CD1c-positive myeloid dendritic cell (primary cell): ENCODE data around the gene RPRD2.
A peak's percentile ranks its signal among the peaks of the same experiment; 100 is the strongest.
"Not testable (repeated sequence)": the region's sequence is repeated elsewhere in the genome, so short reads cannot be mapped to it uniquely, and the experiment has no call there.

ENCODE experiments used
- DNase-seq: peaks from one replicate; pipeline ENCODE4 v3.0.0-alpha.2; 2016; ENCODE audit errors: extremely low spot score

RPRD2 gene

DNA sequence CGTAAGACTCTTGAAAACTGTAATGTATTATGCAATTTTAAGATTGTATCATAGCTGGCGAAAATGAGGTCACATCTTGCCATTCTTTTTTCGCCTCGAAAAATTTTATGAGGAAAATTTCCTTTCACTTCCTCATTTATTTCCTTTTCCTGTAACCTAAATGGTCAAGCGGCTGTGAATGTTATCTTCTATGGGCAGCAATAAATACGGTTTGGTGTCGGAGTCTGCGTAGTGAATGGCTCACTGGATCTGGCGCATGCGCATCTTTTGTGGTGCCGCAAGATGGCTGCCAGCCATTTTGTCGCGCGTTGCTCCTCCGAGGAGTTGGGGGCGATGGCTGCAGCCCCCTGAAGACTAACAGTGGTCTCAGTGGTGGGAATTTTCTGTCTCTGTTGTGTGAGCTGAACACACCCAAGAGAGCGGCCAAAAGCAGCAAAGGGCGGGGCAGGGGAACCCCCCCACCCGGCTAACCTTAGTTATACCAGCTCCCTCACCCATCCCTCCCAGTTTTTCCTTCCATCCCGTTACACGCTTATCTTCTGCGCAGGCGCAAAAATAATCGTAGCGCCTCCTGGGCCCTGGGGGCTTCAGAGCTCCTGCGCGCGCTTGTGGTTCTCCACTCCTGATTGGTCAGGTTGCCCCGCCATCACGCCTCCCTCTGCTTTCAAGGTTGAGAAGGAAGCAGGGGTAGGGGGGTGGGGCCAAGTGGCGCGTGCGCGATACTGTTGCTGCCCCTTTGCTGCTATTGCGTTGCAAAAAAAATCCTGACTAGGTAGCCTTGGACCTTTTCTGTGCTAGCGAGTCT, at the start of gene RPRD2:
RPRD2 (plus strand) TSS at position 722 of the 805 bp plus-strand sequence. CDS start 568 bp downstream, outside the sequence.
- DNase-seq: peak; percentile 99

DNA sequence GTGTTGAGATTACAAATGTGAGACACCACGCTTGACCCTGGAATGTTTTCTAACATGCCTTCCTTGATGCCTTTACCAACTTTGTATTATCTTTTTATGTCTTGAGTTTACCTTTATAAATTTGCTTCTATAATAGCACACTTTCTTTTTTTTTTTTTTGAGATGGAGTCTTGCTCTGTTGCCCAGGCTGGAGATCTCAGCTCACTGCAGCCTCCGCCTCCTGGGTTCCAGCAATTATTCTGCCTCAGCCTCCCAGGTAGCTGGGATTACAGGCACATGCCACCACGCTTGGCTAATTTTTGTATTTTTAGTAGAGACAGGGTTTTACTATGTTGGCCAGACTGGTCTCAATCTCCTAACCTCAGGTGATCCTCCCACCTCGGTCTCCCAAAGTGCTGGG, 49.3 kb upstream of the RPRD2 start:
- DNase-seq: not testable (repeated sequence)

DNA sequence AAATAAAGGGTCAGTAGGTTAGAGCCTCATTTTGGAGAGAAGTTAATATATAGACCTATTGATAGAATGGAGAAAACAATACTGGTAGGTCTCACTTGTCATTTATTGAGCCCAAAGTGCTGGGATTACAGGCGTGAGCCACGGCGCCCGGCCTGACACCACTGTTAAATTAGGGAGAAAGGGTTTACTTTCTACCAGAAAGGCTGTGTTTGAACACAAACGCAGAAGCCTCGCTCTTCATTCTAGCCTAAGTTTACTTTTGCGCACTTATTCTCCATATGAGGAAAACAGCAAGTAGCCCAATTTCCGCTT, 43.3 kb upstream of the RPRD2 start:
- peak; percentile 11 for DNase-seq

DNA sequence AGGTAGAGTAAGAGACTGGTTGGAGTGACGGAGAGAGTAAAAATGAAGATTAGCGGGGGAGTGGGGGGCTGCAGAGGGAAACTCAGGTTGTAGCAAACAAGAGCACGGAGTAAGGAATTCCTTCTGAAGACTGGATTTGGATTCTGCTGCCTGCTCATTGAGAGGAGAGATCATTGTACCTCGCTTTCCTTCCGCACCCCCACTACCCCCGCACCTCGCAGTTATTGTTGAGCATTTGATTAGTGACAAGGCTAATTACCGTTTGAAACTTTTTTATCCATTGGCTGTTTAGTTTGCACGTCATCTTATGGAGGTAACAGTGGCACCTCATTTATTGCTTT, 42.2 kb upstream of the RPRD2 start:
- peak; percentile 7 for DNase-seq

DNA sequence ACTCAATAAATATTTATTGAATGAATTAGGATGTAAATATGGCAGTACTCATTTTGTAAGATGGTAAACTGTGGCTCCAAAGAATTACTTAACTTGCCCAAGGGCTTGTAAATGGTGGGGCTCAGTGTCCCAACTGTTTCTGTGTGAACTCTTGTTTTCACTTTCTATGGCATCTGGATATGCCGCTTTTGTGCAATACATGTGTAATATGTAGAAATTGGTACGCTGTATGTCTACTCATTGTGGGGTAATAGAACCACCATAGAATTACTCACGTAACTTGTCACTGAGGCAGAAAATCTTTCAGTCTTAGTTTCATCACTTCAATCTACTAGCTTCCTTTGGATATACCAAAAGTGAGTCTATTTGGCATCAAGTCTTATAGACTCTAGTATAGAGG, 41.6 kb upstream of the RPRD2 start:
- DNase-seq: peak; percentile 69

DNA sequence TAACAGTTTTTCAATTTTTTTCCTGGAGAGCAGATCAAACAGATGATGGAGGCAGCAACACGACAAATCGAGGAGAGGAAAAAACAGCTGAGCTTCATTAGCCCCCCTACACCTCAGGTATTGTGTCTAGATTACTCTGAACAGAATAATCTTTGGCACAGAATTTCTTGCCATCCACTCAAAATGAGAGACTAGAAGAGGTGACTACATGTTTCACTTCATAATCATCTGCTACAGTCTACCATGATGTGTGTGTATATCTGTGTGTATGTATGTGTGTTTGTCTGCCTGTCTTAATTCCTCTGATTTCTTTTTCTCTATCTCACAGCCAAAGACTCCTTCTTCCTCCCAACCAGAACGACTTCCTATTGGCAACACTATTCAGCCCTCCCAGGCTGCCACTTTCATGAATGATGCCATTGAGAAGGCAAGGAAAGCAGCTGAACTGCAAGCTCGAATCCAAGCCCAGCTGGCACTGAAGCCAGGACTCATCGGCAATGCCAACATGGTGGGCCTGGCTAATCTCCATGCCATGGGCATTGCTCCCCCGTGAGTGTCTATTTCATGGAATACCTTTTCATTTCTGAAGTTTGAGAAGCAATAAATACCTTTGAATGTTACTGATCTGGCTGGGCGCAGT, 31.2 kb upstream of the RPRD2 start:
- DNase-seq: no peak

DNA sequence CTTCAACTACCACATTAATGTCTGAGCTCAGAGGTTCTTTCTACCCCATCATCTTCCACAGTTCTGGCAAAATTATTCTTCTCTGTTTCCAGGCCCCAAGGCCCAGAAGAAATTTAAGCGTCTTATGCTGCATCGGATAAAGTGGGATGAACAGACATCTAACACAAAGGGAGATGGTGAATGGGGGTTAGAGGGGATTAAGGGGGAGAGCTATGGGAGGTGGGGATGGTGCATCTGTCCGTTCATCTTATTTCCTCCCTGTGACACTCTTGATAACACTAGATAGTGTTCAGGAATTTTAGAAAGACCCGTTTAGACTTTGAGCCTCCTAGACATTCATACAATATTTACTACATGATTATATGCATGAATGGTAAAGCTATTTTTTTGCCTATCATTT, 17.6 kb upstream of the RPRD2 start:
- DNase-seq: no peak

DNA sequence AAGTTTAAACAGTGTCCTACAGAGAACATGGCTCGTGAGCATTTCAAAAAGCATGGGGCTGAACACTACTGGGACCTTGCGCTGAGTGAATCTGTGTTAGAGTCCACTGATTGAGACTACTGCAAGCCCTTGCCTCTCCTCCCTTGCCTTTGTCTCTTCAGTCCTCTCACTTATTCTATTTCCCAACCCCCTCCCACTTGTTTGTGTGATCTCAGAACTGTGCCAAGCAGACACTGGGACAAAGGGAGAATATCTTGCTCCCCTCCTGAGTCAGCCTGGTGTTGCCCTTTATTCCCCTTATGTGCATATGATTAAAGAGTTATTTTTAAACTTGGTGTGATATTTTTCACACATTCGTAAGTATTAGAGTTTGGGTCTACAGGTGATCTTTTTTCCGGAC, 11.1 kb upstream of the RPRD2 start:
- no peak for DNase-seq

DNA sequence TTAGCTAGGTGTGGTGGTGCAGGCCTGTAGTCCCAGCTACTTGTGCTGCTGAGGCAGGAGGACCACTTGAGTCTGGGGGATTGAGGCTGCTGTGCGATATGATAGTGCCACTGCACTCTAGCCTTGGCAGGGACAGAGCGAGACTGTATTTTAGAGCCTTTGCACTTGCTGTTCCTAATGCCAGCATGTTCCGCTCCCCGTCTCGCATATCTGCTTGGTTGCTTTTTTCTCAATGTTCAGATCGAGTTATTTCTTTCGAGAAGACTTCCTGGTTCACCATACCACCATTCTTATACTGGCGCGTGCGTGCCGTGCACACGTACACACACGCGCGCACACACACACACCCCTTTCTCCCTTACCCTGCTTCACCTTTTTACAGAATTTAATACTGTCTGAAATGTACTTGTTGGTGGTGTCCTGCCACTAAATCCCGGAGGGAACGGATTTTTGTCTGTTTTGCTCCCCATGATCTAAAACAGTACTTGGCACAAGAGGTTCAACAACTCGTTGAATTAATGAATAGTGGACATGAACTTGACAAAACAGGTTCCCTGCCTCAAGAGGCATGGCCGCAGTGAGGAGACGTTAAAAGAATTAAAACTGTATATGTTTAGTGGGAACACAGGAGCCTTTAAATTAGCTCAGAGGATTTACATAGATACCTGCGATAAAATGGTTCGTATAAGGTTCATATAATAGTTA, 1.1 kb upstream of the RPRD2 start:
- DNase-seq: no peak

DNA sequence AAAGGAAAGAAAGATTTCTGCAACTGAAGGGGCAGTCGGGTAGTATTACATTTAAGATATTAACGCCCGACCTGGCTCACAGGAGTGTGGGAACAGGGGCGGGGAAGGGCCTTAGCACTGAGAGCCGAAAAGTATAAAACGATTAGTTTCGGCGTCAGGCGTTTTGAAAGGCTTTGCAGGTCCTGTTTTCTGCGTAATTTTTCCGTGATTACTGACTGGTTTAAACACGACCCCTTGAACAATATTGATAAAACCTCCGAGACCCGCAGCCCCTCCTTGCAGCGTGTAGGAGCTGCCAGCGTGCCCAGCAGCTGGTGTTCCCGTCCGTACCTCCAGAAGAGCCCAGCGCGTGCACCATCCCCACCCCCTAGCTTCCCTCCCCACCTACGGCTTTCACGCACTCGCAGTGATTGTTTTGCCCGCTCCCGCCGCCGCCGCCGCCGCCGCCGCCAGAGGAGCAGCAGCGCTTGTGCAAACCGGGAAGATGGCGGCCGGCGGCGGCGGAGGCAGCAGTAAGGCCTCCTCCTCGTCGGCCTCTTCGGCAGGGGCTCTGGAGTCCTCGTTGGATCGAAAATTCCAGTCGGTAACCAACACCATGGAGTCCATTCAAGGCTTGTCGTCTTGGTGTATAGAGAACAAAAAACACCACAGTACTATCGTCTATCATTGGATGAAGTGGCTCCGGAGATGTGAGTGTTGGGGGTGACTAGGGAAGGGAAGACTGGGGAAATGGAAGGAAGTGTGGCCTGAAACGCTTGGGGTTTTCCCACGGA, 470 bp downstream of the RPRD2 start:
- peak; percentile 86 for DNase-seq

DNA sequence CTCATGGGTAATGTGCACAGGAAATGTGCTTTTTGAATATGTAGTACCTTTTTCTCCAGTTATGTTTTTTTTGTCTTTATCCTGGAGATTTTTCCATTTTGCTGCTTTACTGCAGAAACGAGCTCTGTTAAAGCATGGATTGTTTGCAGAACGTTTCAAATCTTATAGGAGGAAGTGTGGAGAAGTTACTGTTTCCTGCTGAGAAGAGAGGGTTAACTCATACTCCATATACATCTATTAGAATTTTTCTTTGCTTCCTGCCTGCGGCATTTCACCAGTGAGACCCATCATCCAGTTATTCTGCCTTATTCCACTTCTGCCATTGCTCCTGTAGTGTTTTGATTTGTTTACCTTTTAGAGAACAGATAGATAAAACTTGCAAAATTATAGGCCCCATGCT, 2.0 kb downstream of the RPRD2 start:
- no peak for DNase-seq

DNA sequence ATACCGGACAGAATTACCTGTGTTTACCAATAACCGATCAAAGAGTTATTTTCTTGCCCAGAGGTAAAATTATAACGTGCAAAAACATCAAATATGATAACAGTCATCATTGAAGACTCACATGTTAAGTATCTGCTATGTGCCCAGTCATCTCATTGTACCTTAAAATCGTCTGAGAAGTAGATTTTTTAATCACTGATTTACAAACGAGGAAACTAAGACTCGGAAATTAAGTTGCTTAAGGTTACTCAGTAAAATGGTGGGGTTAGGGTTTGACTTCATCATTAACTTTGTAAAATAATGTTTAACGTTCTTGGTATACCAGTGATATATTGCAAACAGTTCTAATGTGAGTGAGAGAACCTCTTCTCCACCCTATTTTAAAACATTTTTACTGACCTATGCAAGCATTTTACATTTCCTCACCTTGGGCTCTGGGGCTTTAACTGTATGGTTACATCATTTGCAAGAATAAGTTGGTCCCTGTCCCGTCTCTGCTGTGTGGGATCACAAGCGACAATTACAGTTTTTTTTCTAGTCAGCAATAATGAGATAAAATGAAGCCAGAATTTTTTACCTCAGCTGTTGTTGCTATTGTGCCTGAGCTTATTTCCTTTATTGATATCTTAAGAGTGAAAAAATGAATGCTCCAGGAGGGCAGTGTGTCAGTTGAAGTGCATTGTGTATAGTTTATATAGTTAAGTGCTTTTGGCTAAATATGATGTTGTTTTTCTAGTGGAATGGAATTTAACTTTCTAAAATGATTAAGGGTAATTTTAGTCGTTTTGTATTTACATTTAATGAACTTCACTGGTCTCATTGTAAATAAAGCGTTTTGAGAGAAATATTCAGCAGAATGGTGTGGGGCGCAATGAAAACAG, 2.7 kb downstream of the RPRD2 start:
- no peak for DNase-seq

DNA sequence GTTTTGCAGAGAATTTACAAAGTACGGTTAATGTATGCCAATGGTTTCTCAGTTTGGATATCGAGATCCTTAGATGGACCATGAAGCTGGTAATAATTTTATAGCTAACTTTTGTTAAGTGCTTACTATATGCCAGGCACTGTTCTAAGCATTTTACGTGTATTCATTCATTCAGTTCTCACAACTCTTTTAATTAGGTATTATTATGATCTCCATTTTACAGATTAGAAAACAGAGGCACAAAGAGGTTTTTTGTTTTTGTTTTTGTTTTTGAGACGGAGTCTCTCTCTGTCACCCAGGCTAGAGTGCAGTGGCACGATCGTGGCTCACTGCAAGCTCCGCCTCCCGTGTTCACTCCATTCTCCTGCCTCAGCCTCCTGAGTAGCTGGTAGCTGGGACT, 7.2 kb downstream of the RPRD2 start:
- DNase-seq: no peak

DNA sequence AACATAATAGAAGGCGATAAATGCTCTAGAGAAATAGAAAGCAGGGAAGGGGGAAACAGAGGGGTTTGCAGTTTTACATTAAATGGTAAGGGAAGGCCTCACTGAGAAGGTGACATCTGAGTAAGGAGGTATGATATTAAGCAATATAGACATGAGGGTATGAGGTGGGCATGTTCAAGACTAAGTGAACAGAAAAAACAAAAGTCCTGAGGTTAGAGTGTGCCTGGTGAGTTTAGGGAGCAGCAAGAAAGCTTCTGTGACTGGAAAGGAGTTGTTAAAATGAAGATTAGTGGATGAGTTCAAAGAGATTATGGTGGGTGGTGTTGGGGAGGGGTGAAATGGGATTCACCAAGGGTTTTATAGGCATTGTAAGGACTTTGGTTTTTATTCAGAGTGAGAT, 8.6 kb downstream of the RPRD2 start:
- no peak for DNase-seq

DNA sequence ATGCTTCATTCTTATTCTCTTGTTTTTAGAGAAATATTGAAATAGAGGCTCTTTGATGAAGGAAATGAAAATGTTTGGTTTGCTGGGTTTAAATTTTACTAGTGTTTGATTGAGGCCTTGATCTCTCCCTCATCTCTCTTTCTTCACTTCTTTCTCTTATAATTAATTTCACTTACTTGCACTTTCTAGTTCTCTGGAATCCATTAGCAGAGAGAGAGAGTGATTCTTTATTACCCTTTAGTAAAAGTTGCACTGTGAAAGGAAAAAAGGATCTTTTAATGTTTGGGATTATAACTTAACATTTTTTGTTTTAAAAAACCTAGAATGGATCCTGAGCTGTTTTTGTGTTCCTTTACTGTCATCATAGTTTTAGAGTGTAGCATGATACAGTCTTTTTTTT, 12.2 kb downstream of the RPRD2 start:
- DNase-seq: no peak

DNA sequence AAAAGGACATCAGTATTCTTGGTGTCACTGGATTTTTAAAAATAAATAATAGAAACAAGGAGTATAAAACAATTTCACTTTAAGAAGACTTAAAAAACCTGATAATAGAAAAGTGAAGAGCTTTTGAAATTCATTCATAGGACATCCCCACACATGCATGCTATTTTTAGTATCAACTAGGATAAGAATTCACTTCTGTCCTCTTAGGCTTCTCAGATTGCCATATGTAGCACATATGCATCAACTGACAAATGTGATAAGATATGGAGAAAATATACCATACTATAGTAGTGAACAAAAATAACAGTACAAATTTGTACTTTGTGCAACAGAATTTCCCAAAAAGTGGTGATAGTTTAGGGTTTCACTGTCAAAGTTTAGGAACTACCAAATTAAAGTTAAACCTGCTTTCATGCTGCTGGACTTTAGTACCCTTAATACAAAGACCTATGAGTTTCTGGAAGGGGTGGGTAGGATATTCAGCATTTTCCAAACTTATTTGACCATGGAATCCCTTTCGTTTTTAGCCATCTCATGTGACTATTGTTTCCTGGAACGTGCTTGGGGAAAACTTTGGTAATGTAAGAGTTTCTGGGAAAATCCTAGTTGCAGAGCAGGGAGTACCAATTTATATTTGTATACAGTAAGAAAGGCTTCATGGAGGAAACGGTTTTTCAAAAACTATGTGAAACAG, 19.8 kb downstream of the RPRD2 start:
- DNase-seq: no peak

DNA sequence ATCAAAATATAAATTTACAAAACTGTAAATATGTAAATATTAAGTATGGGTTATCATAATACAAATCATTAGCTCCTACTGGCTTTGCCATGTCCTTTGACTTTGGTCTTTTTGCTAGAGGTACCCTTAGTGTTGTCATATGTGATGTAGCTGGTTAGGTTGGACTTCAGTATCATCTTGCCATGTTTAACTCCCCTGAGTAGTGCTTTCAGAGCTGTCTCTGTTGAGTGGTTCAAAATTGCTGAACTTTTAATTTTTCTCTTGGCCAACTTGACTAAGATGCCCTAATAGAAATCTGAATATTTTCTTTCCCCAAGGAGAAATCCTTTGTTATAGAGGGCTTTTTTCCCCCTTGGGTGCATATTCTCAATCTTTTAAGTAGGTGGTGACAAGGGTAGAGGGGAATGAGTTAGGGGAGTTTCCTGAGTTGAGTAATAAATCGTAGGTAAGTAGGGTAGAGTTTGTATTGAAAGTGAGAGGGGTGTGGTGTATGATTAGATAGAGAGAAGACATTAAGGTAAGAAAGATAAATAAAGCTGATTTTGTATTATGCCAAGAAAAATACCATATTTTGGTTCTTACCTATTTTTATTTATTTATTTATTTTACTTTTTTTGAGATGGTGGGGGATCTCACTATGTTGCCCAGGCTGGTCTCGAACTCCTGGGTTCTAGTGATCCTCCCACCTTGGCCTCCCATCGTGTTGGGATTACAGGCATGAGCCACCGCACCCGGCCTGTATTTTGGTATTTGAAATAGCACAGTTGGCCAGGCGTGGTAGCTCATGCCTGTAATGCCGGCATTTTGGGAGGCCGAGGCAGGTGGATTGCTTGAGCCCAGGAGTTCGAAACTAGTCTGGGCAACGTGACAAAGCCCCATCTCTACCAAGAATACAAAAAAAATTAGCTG, 21.8 kb downstream of the RPRD2 start:
- DNase-seq: no peak

DNA sequence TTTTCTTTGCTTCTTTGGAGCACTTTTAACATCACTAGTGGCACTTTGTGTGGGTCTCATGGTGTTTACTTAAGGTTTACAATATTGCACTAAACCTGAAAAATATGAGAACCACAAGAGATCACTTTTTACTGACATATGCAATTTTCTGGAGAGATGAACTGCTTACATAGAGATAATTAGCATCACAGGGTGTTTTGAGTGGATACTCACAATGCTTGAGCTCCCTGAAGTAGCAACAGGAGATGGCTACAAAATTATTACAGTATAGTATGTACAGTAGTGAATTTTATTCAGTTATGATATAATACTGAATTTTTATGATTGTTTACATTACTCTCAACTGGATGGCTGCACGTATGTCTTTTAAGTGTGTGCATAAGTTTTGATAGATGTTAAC, 22.6 kb downstream of the RPRD2 start:
- DNase-seq: no peak

DNA sequence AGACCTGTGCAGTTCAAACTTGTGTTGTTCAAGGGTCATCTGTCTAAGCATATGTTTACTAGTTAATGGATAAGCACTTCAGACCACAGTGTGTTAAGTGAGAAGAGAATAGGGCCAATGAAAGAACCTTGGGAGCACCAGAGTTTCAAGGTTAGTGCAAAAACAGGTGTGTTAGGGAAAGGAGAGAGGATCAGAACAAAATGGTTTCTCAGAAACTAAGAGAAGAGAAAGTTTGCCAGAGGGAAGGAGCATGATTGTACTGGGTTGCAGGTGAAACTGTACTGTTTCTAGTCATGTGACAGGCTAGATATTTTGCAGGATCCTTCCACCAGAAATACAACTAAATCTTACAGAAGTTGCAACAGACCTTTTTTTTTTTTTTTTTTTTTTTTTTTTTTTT, 23.3 kb downstream of the RPRD2 start:
- no peak for DNase-seq

DNA sequence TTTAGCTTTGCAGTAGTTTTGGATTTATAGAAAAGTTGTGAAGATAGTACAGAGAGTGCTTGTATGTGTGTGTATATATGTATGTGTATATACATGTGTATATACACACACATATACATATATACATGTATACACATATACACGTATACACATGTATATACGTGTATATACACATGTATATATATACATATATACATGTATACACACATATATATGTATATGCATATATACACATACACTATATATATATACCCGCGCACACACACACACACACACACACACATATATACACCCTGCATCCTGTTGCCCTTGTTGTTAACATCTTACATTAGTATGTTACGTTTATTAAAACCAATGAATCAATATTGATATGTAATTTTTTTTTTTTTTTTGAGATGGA, 24.3 kb downstream of the RPRD2 start:
- no peak for DNase-seq
